Stomach (tissue), 9 donors: ENCODE data around the gene PTPRE. TPM values are rescaled to one million over a fixed set of nuclear protein-coding genes. Genes with fewer than 3 reads are reported as not detected.

ENCODE experiments used
- DNase-seq, 2 donors: peaks; one replicate each; pipeline versions ENCODE4 v3.0.0 to v3.0.0-alpha.2; 2013 to 2019
- H3K27ac ChIP-seq, 5 donors: fragments of 200-600 bp in 4 of 5; sonication (generic) in 4 of 5; one replicate each; pipeline ENCODE4 v1.5.1; 2013 to 2019; ENCODE audit warnings: mild to moderate bottlenecking in 1 of 5, moderate library complexity in 1 of 5
- H3K27me3 ChIP-seq, 3 donors: fragments of 200-600 bp; sonication (generic); one replicate each; pipeline ENCODE4 v1.5.1; 2017 to 2019; ENCODE audit warnings: mixed run types in 1 of 3
- H3K36me3 ChIP-seq, 4 donors: fragments of 200-600 bp; sonication (generic); 1 replicate in 3 of 4; 2 replicates in 1 of 4; pipeline ENCODE4 v1.5.1; 2016 to 2019
- H3K4me1 ChIP-seq, 4 donors: fragments of 200-600 bp; sonication (generic); one replicate each; pipeline ENCODE4 v1.5.1; 2016 to 2019
- H3K4me3 ChIP-seq, 4 donors: fragments of 200-600 bp; sonication (generic) in 3 of 4; one replicate each; pipeline ENCODE4 v1.5.1; 2016 to 2019; ENCODE audit warnings: mild to moderate bottlenecking in 1 of 4
- H3K9me3 ChIP-seq, 4 donors: fragments of 200-600 bp; sonication (generic); one replicate each; pipeline ENCODE4 v1.5.1; 2016 to 2019
- EP300 ChIP-seq: sonication (generic); formaldehyde crosslinking; IDR thresholded peaks from one replicate; pipeline ENCODE4 v1.6.1; 2017; ENCODE audit warnings: antibody characterized with exemption
- POLR2A ChIP-seq, 4 donors: fragments of 450-650 bp; IDR thresholded peaks; one replicate each; pipeline ENCODE4 v1.6.1; 2016; ENCODE audit warnings: antibody characterized with exemption in 4 of 4, control low read depth in 2 of 4, mild to moderate bottlenecking in 1 of 4, moderate library complexity in 1 of 4
- POLR2AphosphoS5 ChIP-seq, 3 donors: sonication (generic); formaldehyde crosslinking; IDR thresholded peaks; one replicate each; pipeline ENCODE4 v1.6.1; 2016; ENCODE audit warnings: antibody characterized with exemption in 3 of 3
- WGBS, 5 donors: extraction: QIAGEN DNeasy Blood & Tissue Kit in 3 of 5; methylation state at CpG; one replicate each; pipeline versions ENCODE4 v1.1.5 to v1.1.7; 2013 to 2018; 5-methylcytosine and 5-hydroxymethylcytosine counted together
- intact Hi-C: fragments of 100-400 bp; cut with DNase I; formaldehyde crosslinking; loops from one replicate; pipeline ENCODE4 v1.15.1; 2023; ENCODE audit warnings: low total_unique reads
- polyA plus RNA-seq, 3 donors: library from polyadenylated mRNA; stranded (reverse); fragments of 200-250 nt; gene quantifications; one replicate each; pipeline ENCODE4 v1.2.3, GENCODE V29; 2013
- total RNA-seq, 5 donors: library from RNA; depleted of rRNA; stranded (reverse); fragments of >200 nt; gene quantifications; one replicate each; pipeline versions ENCODE4 v1.1.0 to v1.2.3, GENCODE V29; 2014 to 2016
- TF ChIP-seq, protein P1 (sequence below), 7 experiments: fragments of 450-650 bp in 4 of 7; fragments of 200-600 bp in 3 of 7; sonication (generic) in 3 of 7; IDR thresholded peaks; one replicate each; pipeline ENCODE4 v1.5.1; 2016 to 2019; ENCODE audit warnings: antibody characterized with exemption in 7 of 7, control low read depth in 2 of 7, mild to moderate bottlenecking in 1 of 7
- donor health status: healthy with polysubstance abuse.
- donor health status: Bipolar disorder and iron deficiency.
- donor health status: healthy.

The PTPRE gene
- total and polyA plus RNA-seq, 8 donors, result 4.0 to 26.4 (median 8.9) TPM

DNA sequence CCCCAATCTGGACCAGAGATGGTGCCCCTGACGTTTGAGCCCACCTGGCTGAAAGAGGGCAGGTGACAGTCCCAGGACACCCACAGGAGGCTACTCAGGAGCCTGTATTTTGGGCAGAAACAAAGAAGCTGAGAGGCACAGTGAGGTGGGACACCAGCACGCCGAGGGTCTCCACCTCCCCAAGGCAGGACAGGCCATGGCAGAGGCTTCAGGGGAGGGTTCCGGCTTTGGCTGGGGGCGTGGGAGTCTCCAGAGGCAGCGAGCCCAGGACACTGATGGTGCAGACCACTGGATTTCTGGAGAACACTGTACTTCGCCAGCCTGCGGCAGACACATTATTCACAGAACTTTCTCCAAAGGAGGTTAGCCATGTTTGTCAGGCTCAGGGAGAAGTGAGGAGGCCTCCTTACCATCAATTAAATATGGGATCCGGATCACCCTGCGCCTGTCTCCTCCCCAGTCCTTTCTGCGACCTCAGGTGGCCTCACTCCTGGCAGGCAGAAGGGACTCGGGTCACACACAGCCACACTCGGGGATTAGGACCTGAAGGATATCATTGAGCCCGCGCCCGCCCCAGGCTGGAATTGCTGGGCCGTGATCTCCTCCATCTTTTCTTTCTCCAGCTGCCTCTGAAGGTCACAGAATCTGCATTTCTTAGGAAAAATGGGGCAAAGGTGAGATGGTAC lies 121.1 kb downstream of the PTPRE start:
- H3K27ac ChIP-seq, result no peak overlapping the region
- WGBS, 5 donors, result 89 to 90% (median 90%) methylated on average over 17 of the region's 17 CpGs
- no peak for DNase-seq

DNA sequence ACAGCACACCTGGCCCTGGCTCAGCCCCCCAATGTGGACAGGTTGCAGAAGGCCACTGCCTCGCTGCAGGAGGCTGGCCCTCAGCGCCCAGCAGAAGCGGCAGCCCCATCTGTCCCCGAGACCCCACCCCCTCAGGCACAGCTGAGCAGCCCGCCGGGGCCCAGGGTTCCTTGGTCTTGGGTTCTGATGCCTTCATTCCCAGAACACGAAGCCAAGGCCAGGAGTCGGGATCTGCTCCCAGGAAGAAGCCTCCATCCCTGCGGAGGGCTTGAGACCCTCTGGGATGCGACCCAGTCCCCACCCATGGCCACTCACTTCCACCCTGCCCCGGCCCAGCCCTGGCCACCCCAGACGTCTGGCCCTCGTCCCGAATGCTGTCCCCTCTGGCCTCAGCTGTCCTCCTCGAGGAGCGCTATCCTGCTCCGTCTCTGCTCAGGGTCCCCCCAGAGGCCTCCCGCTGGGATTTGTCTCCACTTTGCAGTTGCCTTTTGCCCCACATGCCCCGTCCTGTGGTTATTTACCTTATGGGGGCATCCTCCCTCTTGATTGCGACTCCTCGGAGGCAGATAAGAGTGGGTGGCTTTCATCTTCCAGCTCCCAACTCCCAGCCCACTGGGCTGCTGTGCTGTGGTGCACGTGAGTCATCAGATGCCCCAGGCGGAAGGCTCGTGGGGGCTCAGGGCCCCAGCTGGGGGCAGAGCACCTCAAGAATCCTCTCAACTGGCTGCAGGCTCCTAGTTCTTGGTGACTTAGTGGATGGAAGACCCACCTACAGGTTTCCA lies 121.8 kb downstream of the PTPRE start:
- WGBS, 5 donors, result 87 to 93% (median 89%) methylated on average over 20 to 24 of the region's 24 CpGs
- no peak overlapping the region for H3K4me3 ChIP-seq
- H3K4me1 ChIP-seq, result peaks cover 0 to 15% (median 4%) of the 10 kb centered on the region in 4 donors
- H3K9me3 ChIP-seq, result no peaks in the 10 kb centered on the region
- TF ChIP-seq POLR2AphosphoS5 (IDR thresholded peaks at IDR 0.05) (no peak), EP300 (no peak), POLR2A (IDR thresholded peaks at IDR 0.05) (no peak)
- TF ChIP-seq, protein P1, sequence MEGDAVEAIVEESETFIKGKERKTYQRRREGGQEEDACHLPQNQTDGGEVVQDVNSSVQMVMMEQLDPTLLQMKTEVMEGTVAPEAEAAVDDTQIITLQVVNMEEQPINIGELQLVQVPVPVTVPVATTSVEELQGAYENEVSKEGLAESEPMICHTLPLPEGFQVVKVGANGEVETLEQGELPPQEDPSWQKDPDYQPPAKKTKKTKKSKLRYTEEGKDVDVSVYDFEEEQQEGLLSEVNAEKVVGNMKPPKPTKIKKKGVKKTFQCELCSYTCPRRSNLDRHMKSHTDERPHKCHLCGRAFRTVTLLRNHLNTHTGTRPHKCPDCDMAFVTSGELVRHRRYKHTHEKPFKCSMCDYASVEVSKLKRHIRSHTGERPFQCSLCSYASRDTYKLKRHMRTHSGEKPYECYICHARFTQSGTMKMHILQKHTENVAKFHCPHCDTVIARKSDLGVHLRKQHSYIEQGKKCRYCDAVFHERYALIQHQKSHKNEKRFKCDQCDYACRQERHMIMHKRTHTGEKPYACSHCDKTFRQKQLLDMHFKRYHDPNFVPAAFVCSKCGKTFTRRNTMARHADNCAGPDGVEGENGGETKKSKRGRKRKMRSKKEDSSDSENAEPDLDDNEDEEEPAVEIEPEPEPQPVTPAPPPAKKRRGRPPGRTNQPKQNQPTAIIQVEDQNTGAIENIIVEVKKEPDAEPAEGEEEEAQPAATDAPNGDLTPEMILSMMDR (IDR thresholded peaks at IDR 0.05), result no peak
- no peak for DNase-seq
- no peaks in the 10 kb centered on the region for H3K27me3 ChIP-seq
- H3K36me3 ChIP-seq, result peaks cover 0 to 6% (median 0%) of the 10 kb centered on the region in 4 donors
- intact Hi-C loops, result no loop called here
- H3K27ac ChIP-seq, result no peak overlapping the region

More for the DNA sequence above, 121.1 kb downstream of the PTPRE start:
- Histone ChIP-seq H3K4me3 (no peak overlapping the region), H3K36me3 (peaks cover 0 to 6% (median 0%) of the 10 kb centered on the region in 4 donors), H3K4me1 (peaks cover 0 to 15% (median 4%) of the 10 kb centered on the region in 4 donors), H3K9me3 (no peaks in the 10 kb centered on the region), H3K27me3 (no peaks in the 10 kb centered on the region)
- TF ChIP-seq EP300 (no peak), POLR2AphosphoS5 (IDR thresholded peaks at IDR 0.05) (no peak), POLR2A (IDR thresholded peaks at IDR 0.05) (no peak)
- TF ChIP-seq, protein P1 (IDR thresholded peaks at IDR 0.05), result no peak
- intact Hi-C loops, result no loop called here

DNA sequence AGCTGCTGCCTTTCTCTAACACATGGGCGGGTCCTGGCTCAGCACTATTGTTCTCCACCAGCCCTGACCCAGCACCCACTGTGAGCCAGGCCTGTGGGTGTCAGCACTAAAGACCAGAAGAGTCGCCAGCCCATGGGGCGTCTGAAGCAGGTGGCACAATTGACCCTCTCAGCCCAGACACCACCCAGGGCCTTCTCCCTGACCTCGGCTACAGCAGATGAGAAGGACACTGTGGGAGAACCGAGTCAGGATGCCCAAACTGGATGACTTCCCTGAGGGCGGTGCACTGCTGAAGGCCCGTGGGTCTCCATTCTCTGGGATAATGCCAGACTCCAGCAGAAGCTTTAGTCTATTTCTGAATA lies 122.4 kb downstream of the PTPRE start:
- Histone ChIP-seq H3K9me3 (no peaks in the 10 kb centered on the region), H3K27ac (no peak overlapping the region), H3K4me3 (no peak overlapping the region), H3K27me3 (no peaks in the 10 kb centered on the region), H3K4me1 (peaks cover 0 to 15% (median 4%) of the 10 kb centered on the region in 4 donors), H3K36me3 (peaks cover 0 to 6% (median 0%) of the 10 kb centered on the region in 4 donors)
- intact Hi-C loops, result no loop called here
- 78 to 89% (median 84%) methylated on average over 6 to 7 of the region's 7 CpGs for WGBS, 5 donors
- no peak for DNase-seq
- TF ChIP-seq POLR2AphosphoS5 (IDR thresholded peaks at IDR 0.05), result no peak

DNA sequence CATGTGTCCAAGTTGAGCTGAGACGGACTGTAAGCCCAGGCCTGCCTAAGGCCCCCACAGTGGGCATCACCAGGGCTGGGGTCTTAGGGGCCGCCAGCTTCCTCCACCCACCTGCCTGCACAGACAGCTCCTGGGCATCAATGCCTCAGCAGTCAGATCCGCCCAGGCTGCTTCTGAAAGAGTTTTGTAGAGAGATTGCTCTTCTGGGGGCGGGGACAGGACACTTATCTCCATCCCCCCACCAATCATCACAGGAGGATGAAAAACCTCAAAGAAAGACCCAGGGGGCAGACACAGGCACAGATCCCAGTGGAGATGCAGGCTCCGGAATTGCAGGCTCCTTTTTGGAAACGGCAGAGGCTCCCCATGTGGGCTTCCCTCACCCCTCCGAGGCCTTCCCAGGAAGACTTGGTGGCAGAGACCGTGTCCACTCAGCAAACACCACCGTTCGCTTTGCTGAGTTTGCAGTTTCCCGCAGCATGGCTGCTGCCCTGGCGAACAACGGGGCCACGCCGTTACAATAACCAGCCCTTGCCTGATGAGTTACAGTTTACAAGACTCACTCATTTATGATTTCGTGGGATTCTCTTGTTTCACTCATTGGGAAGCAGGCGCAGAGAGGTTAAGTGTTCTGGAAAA lies 122.9 kb downstream of the PTPRE start:
- Histone ChIP-seq H3K9me3 (no peaks in the 10 kb centered on the region), H3K4me1 (peaks cover 0 to 15% (median 4%) of the 10 kb centered on the region in 4 donors), H3K27me3 (no peaks in the 10 kb centered on the region), H3K4me3 (no peak overlapping the region), H3K27ac (no peak overlapping the region), H3K36me3 (peaks cover 0 to 6% (median 0%) of the 10 kb centered on the region in 4 donors)
- DNase-seq, result no peak
- 70 to 87% (median 84%) methylated on average over 17 of the region's 17 CpGs for WGBS, 5 donors
- TF ChIP-seq, protein P1 (IDR thresholded peaks at IDR 0.05), result no peak
- TF ChIP-seq POLR2A (IDR thresholded peaks at IDR 0.05) (no peak), POLR2AphosphoS5 (IDR thresholded peaks at IDR 0.05) (no peak), EP300 (no peak)
- intact Hi-C loops, result no loop called here
